ENCODE results near the gene STX7. TPM values are rescaled to one million over a fixed set of nuclear protein-coding genes. Genes with fewer than 3 reads are reported as not detected.

The STX7 gene
- total RNA-seq, 1 donor from 2014 or later: 98.4 TPM

DNA sequence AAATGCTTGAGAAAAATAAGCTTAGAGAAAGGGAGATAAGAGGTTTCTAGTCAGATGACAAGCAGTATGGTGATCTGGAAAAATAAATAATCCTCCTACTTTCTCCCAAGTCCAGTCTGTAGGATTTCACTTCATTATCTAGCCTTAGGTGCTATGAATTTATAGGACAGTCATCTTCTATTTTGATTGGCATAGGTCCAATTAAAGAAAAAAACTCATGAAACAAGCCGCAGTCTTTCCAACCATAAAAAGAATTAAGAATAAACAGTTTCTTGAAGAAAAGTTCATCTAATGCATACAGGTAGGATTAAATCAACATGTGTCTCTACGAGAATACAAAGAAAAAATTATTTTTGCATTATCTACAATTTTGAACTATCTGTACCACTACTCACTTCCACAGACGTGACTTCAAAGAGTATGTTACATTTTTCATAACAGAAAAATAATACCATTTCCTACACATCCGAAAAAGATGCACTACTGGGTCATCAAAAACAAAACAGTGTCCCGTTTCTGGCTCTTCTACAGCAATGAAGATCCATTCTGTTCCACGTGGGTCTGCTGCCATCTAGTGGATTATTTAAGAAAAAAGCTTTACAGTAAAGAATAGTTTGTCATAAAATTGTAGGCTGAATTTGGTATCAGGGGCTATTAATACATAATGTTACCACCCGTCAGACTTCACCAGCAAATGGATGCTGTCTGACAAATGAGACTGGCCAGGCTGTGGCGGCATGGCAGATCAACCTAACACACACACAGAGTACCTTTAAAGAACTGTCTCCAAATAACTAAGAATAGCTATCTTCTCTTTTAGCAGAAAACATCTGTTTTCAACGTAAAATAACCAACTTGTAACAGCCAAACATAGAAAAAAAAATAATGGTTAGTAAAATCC lies 28.9 kb downstream of the STX7 start:
- ATAC-seq: peak; percentile 90
- intact Hi-C loops (cut with DNase I): loop anchor here (10.0 kb wide), 1 partner anchor 209 kb away; no protein-coding TSS in a partner anchor
- DNase-seq (ENCODE audit: low spot score): no peak

DNA sequence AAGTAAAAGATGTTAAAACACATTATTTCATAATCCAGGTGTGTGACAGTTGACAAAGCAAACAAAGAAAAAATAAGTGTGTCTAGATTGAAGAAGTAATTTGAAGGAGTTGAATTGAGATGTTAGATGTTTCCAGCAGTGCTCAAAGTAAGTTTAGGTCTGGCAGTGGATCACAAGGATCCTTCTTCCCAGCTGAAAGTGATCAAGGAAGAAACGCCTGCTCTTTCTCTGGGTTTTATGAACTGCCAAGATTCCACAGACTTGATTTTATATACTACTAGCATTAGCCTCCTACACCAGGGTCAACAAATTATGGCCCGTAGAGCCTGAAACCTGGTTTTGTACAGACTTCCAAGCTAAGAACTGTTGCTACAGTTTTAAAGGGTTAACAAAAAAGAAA lies 30.3 kb downstream of the STX7 start:
- intact Hi-C loops (cut with DNase I): loop anchor here (10.0 kb wide), 1 partner anchor 208 kb away; no protein-coding TSS in a partner anchor
- DNase-seq (ENCODE audit: low spot score) (no peak), ATAC-seq (no peak)

DNA sequence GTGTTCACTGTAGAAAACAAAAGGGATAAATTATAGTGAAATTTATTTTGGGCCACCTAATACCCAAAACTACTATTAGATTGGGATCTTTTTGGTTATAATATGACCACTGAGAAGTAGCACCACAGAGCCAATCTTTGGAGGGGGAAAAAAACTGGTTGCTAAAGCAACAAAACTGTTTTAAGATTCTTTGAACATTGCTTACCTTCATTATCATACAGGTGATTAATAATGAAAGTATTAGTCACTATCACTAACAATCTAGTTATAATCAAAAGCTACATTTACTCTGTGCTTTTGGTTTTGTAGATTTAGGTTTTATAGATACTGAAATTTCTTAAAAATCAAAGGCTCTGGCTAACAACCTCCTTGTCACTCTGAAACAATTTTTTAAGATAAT lies 31.7 kb downstream of the STX7 start:
- intact Hi-C loops (cut with DNase I): loop anchor here (10.0 kb wide), 1 partner anchor 206 kb away; no protein-coding TSS in a partner anchor
- ATAC-seq (no peak), DNase-seq (ENCODE audit: low spot score) (no peak)

DNA sequence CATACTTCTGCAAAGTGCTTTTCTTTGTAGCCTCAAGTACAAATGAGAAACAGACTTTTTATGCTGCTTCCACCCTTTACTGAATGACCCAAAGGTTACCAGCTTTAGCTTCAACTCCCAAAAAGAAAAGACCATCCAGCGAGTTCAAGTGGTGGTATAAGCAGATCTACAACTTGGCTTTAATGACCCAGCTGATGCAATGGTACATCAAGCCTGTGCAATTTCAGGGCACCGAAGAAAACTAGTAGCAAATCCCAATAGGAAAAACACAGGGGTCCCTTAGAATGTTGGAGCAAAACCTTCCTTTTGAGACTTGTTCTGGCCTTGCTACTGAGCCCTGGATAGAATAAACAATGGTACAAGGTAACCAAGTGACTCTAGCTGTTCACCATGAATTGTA lies 33.8 kb downstream of the STX7 start:
- intact Hi-C loops (cut with DNase I): no loop called here
- DNase-seq (ENCODE audit: low spot score): no peak
- ATAC-seq: no peak

DNA sequence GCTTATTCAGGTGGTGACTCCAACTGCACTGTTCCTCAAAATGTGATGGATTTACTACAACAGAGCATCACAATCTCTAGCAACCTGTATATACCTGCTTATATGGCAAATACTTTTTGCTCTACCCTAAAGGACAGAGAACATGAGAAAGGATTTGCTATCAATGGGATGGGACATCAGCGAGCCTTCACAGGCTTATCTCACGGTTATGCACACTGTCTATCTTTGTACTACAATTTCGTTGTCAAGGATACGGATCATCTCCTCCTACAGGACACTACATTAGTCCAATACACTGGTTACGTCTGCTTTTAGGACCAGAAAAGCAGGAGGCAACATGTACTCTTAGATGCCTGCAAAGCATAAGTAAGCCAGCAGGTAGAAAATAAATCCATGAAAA lies 34.2 kb downstream of the STX7 start:
- ATAC-seq: no peak
- intact Hi-C loops (cut with DNase I): no loop called here
- DNase-seq (ENCODE audit: low spot score): no peak

DNA sequence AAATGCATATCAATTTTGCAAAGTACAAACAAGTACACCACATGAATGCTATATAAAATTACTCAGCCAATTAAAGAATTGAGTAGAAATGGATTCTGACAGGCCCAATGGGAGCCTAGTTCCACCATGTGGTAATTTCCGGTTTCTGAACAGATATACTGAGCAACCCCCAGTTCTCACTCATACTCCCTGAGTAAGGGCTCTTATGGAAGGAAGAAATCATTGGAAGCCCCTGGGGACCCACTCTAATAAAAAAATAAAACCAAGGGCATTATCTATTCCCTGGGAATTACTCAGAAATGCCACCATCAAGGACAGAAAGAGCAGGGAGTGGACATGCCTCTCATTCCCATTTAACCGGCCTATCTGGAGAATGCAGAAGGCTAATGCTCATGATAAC lies 34.6 kb downstream of the STX7 start:
- intact Hi-C loops (cut with DNase I): no loop called here
- DNase-seq (ENCODE audit: low spot score) (no peak), ATAC-seq (no peak)

DNA sequence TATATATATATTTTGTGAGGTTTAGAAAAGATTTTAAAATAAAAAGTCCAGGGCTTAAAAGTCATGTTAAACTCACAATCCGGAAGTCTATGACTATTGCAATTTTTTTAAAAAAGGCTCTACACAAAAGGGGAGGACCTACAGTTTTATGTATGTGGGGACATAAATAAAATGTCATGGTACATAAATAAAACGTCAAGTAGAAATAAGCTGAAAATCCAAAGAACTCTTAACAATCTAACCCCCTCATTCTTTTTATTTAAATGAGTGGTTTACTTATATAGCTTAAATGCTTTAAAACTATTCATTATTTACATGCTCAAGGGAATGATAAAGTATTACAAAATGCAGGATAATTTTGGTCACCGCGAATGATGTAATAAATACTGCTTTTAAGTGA lies 36.2 kb downstream of the STX7 start:
- ATAC-seq (no peak), DNase-seq (ENCODE audit: low spot score) (no peak)
- intact Hi-C loops (cut with DNase I): no loop called here

DNA sequence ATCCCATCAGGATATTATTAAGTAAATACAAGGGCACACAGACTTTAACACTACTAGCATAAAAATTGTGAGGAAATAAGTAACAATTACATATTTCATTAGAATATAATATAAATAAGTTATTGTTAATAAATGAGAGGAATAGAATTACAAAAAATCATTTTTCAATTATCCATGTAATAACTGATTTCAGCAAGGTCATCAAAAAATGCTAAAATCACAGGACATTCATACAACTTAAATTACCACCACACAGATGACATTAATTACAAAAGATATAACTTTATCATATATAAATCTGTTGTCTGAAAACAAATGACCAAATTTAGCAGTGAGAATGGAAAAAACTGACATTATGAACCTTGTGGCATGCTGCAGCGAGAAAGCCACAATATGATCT lies 37.0 kb downstream of the STX7 start:
- no peak for DNase-seq (ENCODE audit: low spot score)
- intact Hi-C loops (cut with DNase I): no loop called here
- ATAC-seq: no peak

DNA sequence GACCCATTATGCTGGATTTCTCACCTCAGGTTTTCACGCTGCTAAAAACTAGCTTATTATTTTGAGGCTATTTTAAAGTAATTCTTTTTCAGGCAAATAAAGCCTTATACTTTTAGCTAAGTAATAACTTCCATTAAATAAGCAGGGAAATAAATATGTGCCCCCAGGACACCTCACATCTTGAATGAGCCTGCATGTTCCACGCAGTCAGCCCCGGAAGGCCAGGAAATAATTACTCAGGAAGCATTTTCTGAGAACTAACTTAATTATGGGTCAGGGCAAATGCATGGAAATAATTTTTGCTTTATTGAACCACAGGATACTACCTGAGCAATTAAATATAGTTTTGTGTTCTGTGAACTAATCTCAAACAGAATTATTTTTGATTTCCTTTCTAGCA lies 41.1 kb downstream of the STX7 start:
- intact Hi-C loops (cut with DNase I): no loop called here
- no peak for ATAC-seq

DNA sequence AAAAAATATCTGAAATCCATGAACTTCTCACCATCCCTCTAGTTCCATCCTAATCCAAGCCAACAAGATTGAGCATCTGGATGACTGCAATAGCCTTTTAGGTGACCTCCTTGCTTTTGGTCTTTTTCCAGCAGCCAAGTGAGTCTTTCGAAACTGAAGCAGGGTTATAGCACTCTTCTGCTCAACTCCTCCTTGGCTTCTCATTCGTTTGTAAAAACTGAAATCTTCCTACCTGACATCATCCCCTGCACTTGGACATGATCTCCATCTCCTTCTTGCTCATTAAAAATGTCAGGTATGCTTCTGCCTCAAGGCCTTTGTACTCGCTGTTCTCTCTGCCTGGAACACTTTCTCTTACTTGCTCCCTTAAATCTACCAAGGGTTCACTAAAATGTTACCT lies 46.0 kb downstream of the STX7 start:
- no peak for DNase-seq (ENCODE audit: low spot score)
- peak; percentile 84 for ATAC-seq
- intact Hi-C loops (cut with DNase I): no loop called here

More for the DNA sequence above, 41.1 kb downstream of the STX7 start:
- no peak for DNase-seq (ENCODE audit: low spot score)

DNA sequence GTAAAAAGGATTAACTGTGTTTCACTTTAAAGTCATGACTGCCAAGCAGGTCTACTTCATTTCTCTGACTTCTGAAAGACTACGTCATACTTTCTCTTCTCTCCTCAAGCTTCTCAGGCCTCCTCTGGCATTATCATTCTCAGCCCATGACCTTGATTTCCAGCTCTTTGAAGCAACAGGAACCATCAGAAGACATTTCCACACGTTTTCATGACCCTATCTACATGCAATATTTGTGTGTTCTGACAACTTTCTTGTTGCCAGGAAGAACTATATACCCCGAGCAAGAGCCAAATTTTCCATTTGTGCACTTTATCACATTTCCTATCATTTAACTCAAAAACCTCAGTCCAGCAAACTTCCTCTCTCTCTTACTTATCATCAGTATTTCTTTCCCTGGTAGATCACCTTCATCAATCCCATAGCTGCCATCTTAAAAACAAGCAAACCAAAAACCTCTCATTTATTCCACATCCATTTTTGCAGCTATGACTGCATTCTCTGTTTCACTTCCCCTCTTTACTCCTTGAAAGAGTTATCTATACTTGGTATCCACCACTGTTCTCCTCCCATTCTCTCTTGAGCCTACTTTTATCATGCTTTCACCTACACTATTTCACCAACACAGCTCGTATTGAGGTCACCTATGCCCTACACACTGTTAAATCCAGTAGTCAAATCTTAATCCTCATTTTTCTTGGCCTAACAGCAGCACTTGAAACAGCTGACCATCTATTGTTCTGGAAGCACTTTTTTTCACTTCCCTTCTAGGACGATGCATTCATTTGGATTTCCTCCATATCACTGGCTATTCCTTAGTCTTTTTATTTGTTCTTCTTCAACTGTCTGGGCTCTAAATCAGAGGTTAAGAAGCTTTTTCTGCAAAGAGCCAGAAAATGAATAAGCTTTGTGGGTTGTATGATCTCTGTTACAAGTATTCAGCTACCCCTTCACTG lies 47.1 kb downstream of the STX7 start:
- ATAC-seq: no peak
- no peak for DNase-seq (ENCODE audit: low spot score)
- intact Hi-C loops (cut with DNase I): no loop called here

DNA sequence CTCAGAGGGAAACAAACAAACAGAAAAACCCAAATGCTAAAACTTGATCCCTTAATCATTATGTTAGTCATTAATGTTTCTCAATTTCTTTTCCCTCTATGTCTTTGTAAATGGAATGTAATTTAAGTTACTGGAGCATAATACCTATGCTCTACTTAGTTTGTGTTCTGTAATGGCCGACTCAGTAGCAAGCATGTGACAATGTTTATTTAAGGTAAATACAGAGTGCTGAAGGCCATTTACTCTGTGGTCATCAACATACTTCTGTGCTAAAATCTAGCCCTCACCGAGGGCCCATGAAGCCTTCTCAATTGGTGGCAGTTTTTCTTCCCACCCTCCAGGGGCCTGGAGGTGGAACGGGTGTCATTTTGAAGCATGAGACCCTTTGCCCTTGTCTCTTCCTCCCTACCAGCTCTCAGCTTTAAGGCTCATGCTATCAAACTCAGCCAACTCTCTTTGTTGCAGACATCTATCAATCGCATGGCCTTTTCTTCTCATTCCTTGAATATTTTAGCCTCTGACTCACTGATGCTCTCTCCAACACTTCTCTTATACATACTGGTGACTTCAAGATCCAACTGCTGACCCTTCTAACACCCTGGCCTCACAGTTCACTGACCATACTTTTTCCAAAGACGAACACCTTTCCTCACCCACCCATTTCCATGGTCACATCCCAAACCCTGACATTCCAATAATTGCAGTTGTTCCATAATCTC lies 48.2 kb downstream of the STX7 start:
- ATAC-seq (no peak), DNase-seq (ENCODE audit: low spot score) (no peak)
- intact Hi-C loops (cut with DNase I): no loop called here

DNA sequence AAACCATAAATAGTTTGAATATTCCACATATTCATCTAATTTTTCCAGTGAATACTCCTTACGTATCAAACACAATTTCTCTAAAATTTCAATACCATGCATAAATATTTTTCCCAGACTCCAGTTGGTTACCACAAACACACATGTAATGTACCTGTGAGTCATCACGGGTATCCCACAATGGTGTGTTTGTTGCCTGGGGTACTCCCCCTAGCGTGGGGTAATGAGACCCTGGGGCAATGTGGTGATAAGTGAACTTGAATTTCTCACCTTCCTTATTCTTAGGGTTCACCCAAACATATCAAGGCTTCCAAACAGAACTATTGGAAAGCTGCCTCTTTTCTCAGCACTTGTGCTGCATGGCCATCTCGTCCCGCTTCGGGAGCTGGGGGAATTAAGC lies 51.0 kb downstream of the STX7 start:
- intact Hi-C loops (cut with DNase I): no loop called here
- DNase-seq (ENCODE audit: low spot score) (no peak), ATAC-seq (no peak)

DNA sequence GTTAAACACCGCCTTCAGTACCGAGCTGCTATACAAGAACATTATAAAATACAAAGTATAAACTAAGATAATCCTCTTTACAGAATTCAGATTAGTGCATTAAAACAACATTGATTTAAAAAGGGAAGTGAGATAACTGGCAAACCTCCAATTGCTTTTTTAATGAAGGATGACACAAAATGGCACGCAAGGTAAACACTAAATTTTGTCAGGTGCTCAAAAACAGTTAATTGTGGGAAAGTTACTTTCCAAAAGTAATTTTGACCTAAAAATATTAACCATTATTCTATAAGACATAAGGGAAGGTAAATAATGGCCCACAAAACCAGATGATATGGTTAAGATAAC lies 53.3 kb downstream of the STX7 start:
- intact Hi-C loops (cut with DNase I): no loop called here
- no peak for ATAC-seq
- DNase-seq (ENCODE audit: low spot score): no peak

DNA sequence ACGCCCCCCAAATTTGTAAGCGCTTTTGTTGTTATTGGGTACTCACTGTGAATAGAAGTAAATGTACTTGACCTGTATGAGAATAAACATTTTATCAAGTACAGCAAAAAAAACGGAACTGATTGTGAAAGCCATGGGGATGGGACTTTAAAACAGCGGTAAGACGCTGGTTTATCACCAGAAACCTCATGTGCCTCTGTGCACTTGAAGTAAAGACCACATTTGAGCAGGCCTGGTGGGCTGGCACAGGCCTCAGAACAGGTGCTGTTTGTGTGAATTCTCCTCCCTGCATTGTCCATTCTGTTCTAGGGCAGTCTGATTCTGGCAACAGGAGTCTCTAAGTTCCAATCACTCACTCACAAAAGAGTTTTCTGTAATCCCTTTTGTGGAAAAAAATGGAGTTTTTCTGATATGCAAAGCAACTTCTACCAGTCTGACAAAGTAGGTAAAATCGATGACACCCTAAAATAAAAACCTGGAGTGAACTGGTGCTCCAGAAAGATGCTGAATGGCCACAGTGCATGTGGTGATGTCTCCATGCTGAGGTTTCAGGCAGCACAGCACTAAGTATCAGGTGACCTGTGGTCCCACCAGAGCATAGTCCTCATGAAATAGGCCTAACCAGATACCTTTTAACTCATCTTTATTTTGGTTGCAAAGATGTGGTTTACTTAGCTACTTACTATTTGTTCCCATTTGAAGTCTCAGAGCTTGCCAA lies 53.9 kb downstream of the STX7 start:
- ATAC-seq: no peak
- intact Hi-C loops (cut with DNase I): no loop called here
- DNase-seq (ENCODE audit: low spot score): no peak

DNA sequence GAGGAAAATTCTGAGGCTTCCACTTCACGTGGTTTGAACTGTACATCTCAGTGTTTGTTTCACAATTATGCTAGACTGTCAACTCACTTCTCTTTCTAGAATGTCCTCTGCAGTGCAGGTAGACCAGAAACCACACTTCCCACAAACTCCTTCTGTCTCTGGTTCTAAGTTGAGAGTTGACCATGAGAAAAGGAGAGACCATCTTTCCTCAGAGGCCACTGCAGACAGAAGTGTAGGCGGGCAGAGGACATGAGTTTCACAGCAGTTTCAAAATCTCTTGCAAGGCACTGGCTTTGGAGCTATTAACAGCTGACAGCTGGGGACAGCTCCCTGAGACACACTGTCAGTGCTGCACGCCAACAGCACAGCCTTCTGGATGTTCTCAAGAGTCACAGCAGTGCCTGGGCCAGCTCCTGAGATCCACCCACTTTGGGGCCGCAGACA lies 56.2 kb downstream of the STX7 start:
- DNase-seq (ENCODE audit: low spot score): no peak
- intact Hi-C loops (cut with DNase I): no loop called here
- no peak for ATAC-seq

DNA sequence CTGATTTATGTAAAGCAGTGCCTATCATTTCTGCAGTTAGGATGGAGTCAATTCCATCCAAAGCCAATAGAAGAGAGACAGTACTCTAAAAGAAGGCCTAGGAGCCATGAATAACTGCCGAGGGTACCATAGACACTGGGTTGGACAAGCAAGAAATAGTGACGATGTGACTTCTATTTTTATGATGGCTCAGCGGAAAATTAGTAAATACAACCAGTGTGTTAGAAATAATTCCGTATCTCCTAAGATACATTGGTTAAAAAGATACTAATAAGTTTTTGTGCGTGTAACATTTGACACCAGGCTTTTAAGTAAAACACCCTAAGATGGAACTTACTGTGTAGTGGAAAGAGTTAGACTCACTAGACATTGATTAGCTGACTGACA lies 66.1 kb downstream of the STX7 start:
- ATAC-seq: no peak
- no peak for DNase-seq (ENCODE audit: low spot score)
- intact Hi-C loops (cut with DNase I): no loop called here

DNA sequence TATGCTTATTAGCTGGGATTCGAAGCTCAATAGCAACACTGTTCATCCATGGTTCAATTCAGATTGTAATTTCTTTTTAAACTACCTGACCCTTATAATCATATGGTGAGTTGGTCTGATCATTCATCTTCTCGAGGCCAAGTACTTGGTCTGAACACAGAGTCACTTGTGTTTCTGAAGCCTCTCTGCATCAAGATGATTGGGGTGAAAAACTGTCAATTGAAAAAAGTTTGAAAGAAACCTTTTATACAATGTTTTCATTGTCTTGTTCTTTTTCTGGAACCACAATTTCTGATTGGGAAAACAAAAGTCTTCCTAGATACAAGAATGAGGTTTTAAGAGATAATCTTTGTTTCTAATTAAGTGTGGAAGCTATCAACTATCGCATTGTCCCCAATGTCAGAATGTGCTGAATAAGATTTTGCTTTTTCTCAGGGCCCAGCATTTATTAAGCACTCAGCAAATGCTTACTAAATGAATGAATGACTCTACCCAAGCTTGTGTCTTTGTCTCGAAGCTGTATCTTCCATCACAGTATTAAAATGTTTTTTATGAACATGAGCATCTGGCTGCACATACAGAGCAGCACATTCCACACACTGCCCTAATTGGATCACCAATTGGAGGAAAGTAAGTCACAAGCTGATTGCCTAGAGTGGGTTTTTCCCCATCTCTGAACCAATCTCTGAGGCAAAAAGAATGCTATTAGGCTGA lies 66.6 kb downstream of the STX7 start:
- DNase-seq (ENCODE audit: low spot score): no peak
- intact Hi-C loops (cut with DNase I): no loop called here

More for the DNA sequence above, 66.6 kb downstream of the STX7 start:
- ATAC-seq: no peak
